Stomach (tissue), 9 donors: ENCODE results near the gene CRYBG1. TPM values are rescaled to one million over a fixed set of nuclear protein-coding genes. Genes with fewer than 3 reads are reported as not detected.

Source experiments
- DNase-seq, 2 donors: peaks; one replicate each; pipeline versions ENCODE4 v3.0.0 to v3.0.0-alpha.2; 2013 to 2019
- H3K27ac ChIP-seq, 5 donors: fragments of 200-600 bp in 4 of 5; sonication (generic) in 4 of 5; one replicate each; pipeline ENCODE4 v1.5.1; 2013 to 2019; ENCODE audit warnings: mild to moderate bottlenecking in 1 of 5, moderate library complexity in 1 of 5
- H3K27me3 ChIP-seq, 3 donors: fragments of 200-600 bp; sonication (generic); one replicate each; pipeline ENCODE4 v1.5.1; 2017 to 2019; ENCODE audit warnings: mixed run types in 1 of 3
- H3K36me3 ChIP-seq, 4 donors: fragments of 200-600 bp; sonication (generic); 1 replicate in 3 of 4; 2 replicates in 1 of 4; pipeline ENCODE4 v1.5.1; 2016 to 2019
- H3K4me1 ChIP-seq, 4 donors: fragments of 200-600 bp; sonication (generic); one replicate each; pipeline ENCODE4 v1.5.1; 2016 to 2019
- H3K4me3 ChIP-seq, 4 donors: fragments of 200-600 bp; sonication (generic) in 3 of 4; one replicate each; pipeline ENCODE4 v1.5.1; 2016 to 2019; ENCODE audit warnings: mild to moderate bottlenecking in 1 of 4
- H3K9me3 ChIP-seq, 4 donors: fragments of 200-600 bp; sonication (generic); one replicate each; pipeline ENCODE4 v1.5.1; 2016 to 2019
- EP300 ChIP-seq: sonication (generic); formaldehyde crosslinking; IDR thresholded peaks from one replicate; pipeline ENCODE4 v1.6.1; 2017; ENCODE audit warnings: antibody characterized with exemption
- POLR2A ChIP-seq, 4 donors: fragments of 450-650 bp; IDR thresholded peaks; one replicate each; pipeline ENCODE4 v1.6.1; 2016; ENCODE audit warnings: antibody characterized with exemption in 4 of 4, control low read depth in 2 of 4, mild to moderate bottlenecking in 1 of 4, moderate library complexity in 1 of 4
- POLR2AphosphoS5 ChIP-seq, 3 donors: sonication (generic); formaldehyde crosslinking; IDR thresholded peaks; one replicate each; pipeline ENCODE4 v1.6.1; 2016; ENCODE audit warnings: antibody characterized with exemption in 3 of 3
- WGBS, 5 donors: extraction: QIAGEN DNeasy Blood & Tissue Kit in 3 of 5; methylation state at CpG; one replicate each; pipeline versions ENCODE4 v1.1.5 to v1.1.7; 2013 to 2018; 5-methylcytosine and 5-hydroxymethylcytosine counted together
- intact Hi-C: fragments of 100-400 bp; cut with DNase I; formaldehyde crosslinking; loops from one replicate; pipeline ENCODE4 v1.15.1; 2023; ENCODE audit warnings: low total_unique reads
- polyA plus RNA-seq, 3 donors: library from polyadenylated mRNA; stranded (reverse); fragments of 200-250 nt; gene quantifications; one replicate each; pipeline ENCODE4 v1.2.3, GENCODE V29; 2013
- total RNA-seq, 5 donors: library from RNA; depleted of rRNA; stranded (reverse); fragments of >200 nt; gene quantifications; one replicate each; pipeline versions ENCODE4 v1.1.0 to v1.2.3, GENCODE V29; 2014 to 2016
- TF ChIP-seq, protein P1 (sequence below), 7 experiments: fragments of 450-650 bp in 4 of 7; fragments of 200-600 bp in 3 of 7; sonication (generic) in 3 of 7; IDR thresholded peaks; one replicate each; pipeline ENCODE4 v1.5.1; 2016 to 2019; ENCODE audit warnings: antibody characterized with exemption in 7 of 7, control low read depth in 2 of 7, mild to moderate bottlenecking in 1 of 7
- donor health status: healthy with polysubstance abuse.
- donor health status: Bipolar disorder and iron deficiency.
- donor health status: healthy.

The CRYBG1 gene
- total and polyA plus RNA-seq, 8 donors, result 0.45 to 47.2 (median 9.9) TPM

DNA sequence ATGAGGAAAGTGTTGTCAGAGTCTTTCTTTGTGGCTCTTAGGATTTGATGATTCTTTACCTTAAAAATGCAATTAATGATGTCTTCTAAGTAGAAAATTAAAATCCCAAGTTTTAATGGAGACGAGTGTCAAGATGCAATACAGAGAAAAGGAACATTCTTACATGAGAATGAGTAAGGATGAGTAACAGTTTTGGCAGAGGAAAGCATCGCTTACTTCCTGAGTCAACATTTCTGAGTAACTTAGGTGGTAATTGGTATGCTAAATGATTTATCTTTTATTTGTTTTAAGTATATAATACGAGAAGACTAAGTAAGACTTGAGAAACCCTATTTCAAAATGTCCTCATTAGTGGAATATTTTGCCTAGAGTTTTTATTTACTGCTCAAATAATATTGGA lies 167.5 kb downstream of the CRYBG1 start:
- DNase-seq, result no peak

GRCh38 chr6:106528521-106528920 lies 168.0 kb downstream of the CRYBG1 start:
- Histone ChIP-seq H3K4me1 (peaks cover 0 to 16% (median 4%) of the 10 kb centered on the region in 4 donors), H3K27ac (no peak overlapping the region), H3K36me3 (peaks cover 0 to 40% (median 19%) of the 10 kb centered on the region in 4 donors), H3K4me3 (no peak overlapping the region), H3K27me3 (no peaks in the 10 kb centered on the region), H3K9me3 (no peaks in the 10 kb centered on the region)
- intact Hi-C loops, result no loop called here
- WGBS, 5 donors, result 88 to 98% (median 95%) methylated on average over 2 of the region's 2 CpGs
- no peak for DNase-seq
- TF ChIP-seq POLR2AphosphoS5 (IDR thresholded peaks at IDR 0.05) (no peak), EP300 (no peak), POLR2A (IDR thresholded peaks at IDR 0.05) (no peak)
- TF ChIP-seq, protein P1, sequence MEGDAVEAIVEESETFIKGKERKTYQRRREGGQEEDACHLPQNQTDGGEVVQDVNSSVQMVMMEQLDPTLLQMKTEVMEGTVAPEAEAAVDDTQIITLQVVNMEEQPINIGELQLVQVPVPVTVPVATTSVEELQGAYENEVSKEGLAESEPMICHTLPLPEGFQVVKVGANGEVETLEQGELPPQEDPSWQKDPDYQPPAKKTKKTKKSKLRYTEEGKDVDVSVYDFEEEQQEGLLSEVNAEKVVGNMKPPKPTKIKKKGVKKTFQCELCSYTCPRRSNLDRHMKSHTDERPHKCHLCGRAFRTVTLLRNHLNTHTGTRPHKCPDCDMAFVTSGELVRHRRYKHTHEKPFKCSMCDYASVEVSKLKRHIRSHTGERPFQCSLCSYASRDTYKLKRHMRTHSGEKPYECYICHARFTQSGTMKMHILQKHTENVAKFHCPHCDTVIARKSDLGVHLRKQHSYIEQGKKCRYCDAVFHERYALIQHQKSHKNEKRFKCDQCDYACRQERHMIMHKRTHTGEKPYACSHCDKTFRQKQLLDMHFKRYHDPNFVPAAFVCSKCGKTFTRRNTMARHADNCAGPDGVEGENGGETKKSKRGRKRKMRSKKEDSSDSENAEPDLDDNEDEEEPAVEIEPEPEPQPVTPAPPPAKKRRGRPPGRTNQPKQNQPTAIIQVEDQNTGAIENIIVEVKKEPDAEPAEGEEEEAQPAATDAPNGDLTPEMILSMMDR (IDR thresholded peaks at IDR 0.05), result no peak

More for the DNA sequence above, 167.5 kb downstream of the CRYBG1 start:
- WGBS, 5 donors, result 50 to 64% (median 59%) methylated on average over 3 of the region's 3 CpGs
- TF ChIP-seq POLR2A (IDR thresholded peaks at IDR 0.05), result no peak
- TF ChIP-seq POLR2AphosphoS5 (IDR thresholded peaks at IDR 0.05), result no peak
- no peak for TF ChIP-seq EP300
- TF ChIP-seq, protein P1 (IDR thresholded peaks at IDR 0.05), result no peak
- Histone ChIP-seq H3K4me3 (no peak overlapping the region), H3K4me1 (peaks cover 0 to 17% (median 4%) of the 10 kb centered on the region in 4 donors), H3K27ac (no peak overlapping the region), H3K36me3 (peaks cover 0 to 38% (median 16%) of the 10 kb centered on the region in 4 donors), H3K9me3 (no peaks in the 10 kb centered on the region), H3K27me3 (no peaks in the 10 kb centered on the region)
- intact Hi-C loops, result no loop called here

GRCh38 chr6:106529438-106529837 lies 168.9 kb downstream of the CRYBG1 start:
- H3K27ac ChIP-seq, result no peak overlapping the region
- H3K4me1 ChIP-seq, result peaks cover 0 to 11% (median 4%) of the 10 kb centered on the region in 4 donors
- intact Hi-C loops, result no loop called here
- TF ChIP-seq POLR2A (IDR thresholded peaks at IDR 0.05), result no peak
- TF ChIP-seq POLR2AphosphoS5 (IDR thresholded peaks at IDR 0.05), result no peak
- TF ChIP-seq, protein P1 (IDR thresholded peaks at IDR 0.05), result no peak
- TF ChIP-seq EP300, result no peak
- H3K4me3 ChIP-seq, result no peak overlapping the region
- no peak for DNase-seq
- WGBS, 5 donors, result 89 to 94% (median 89%) methylated on average over 3 of the region's 3 CpGs
- peaks cover 0 to 43% (median 19%) of the 10 kb centered on the region in 4 donors for H3K36me3 ChIP-seq
- H3K27me3 ChIP-seq, result no peaks in the 10 kb centered on the region
- H3K9me3 ChIP-seq, result no peaks in the 10 kb centered on the region

DNA sequence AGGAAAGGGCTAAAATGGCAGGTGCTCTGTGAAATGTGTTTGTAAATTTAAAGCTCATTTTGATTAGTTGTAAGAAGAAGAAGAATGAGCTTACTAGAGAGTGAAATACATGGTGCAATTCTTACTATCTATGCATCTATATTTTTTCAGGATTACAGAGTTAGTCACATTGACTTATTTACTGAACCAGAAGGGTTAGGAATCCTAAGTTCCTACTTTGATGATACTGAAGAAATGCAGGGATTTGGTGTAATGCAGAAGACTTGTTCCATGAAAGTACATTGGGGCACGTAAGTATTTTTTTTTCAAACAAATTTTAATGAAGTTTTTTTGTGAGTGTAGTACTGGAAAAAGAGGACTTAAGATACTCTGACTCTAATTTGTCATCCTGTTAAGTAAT lies 169.5 kb downstream of the CRYBG1 start:
- H3K9me3 ChIP-seq, result no peaks in the 10 kb centered on the region
- 83 to 98% (median 93%) methylated on average over 1 of the region's 1 CpG for WGBS, 5 donors
- H3K27me3 ChIP-seq, result no peaks in the 10 kb centered on the region
- intact Hi-C loops, result no loop called here
- H3K4me3 ChIP-seq, result no peak overlapping the region
- H3K36me3 ChIP-seq, result peaks cover 0 to 45% (median 19%) of the 10 kb centered on the region in 4 donors
- DNase-seq, result no peak
- TF ChIP-seq, protein P1 (IDR thresholded peaks at IDR 0.05), result no peak
- no peak for TF ChIP-seq POLR2A (IDR thresholded peaks at IDR 0.05)
- no peak for TF ChIP-seq EP300
- no peak for TF ChIP-seq POLR2AphosphoS5 (IDR thresholded peaks at IDR 0.05)
- H3K27ac ChIP-seq, result no peak overlapping the region
- peaks cover 0 to 10% (median 2%) of the 10 kb centered on the region in 4 donors for H3K4me1 ChIP-seq
